RWPE2 (cell line): ENCODE data around the gene PLD5.

Source experiments
- ATAC-seq: fragments of 200-7000 bp; cut with Tn5 transposase; 3 replicates; pipeline ENCODE4 v1.9.1; 2021; ENCODE audit warnings: low read depth
- DNase-seq: peaks from one replicate; pipeline ENCODE4 v3.0.0-alpha.2; 2020; ENCODE audit warnings: low spot score
- H3K27ac ChIP-seq: fragments of 450-650 bp; 2 replicates; pipeline ENCODE4 v1.5.1; 2017; ENCODE audit warnings: mild to moderate bottlenecking; ENCODE audit not compliant: poor library complexity, severe bottlenecking
- H3K27me3 ChIP-seq: fragments of 250-450 bp; sonication (Bioruptor Pico); 2 replicates; pipeline ENCODE4 v1.5.1; 2021; ENCODE audit warnings: mild to moderate bottlenecking, moderate library complexity; ENCODE audit not compliant: insufficient read depth, poor library complexity, severe bottlenecking
- H3K36me3 ChIP-seq: fragments of 250-450 bp; sonication (Bioruptor Pico); 2 replicates; pipeline ENCODE4 v1.5.1; 2020; ENCODE audit warnings: low read depth, mild to moderate bottlenecking, moderate library complexity
- H3K4me1 ChIP-seq: fragments of 250-450 bp; sonication (Bioruptor Pico); 2 replicates; pipeline ENCODE4 v1.5.1; 2021; ENCODE audit warnings: mild to moderate bottlenecking, moderate library complexity; ENCODE audit not compliant: insufficient read depth, poor library complexity, severe bottlenecking
- H3K4me3 ChIP-seq: fragments of 250-450 bp; sonication (Bioruptor Pico); 2 replicates; pipeline ENCODE4 v1.5.1; 2021; ENCODE audit warnings: mild to moderate bottlenecking, moderate library complexity; ENCODE audit not compliant: severe bottlenecking
- H3K9me3 ChIP-seq: fragments of 250-450 bp; sonication (Bioruptor Pico); 2 replicates; pipeline ENCODE4 v1.5.1; 2021; ENCODE audit warnings: mild to moderate bottlenecking, moderate library complexity; ENCODE audit not compliant: severe bottlenecking
- CTCF ChIP-seq: fragments of 450-650 bp; IDR thresholded peaks from one replicate; pipeline ENCODE4 v1.5.1; 2017; ENCODE audit warnings: mild to moderate bottlenecking, moderate library complexity; ENCODE audit not compliant: poor library complexity, severe bottlenecking

The PLD5 gene

DNA sequence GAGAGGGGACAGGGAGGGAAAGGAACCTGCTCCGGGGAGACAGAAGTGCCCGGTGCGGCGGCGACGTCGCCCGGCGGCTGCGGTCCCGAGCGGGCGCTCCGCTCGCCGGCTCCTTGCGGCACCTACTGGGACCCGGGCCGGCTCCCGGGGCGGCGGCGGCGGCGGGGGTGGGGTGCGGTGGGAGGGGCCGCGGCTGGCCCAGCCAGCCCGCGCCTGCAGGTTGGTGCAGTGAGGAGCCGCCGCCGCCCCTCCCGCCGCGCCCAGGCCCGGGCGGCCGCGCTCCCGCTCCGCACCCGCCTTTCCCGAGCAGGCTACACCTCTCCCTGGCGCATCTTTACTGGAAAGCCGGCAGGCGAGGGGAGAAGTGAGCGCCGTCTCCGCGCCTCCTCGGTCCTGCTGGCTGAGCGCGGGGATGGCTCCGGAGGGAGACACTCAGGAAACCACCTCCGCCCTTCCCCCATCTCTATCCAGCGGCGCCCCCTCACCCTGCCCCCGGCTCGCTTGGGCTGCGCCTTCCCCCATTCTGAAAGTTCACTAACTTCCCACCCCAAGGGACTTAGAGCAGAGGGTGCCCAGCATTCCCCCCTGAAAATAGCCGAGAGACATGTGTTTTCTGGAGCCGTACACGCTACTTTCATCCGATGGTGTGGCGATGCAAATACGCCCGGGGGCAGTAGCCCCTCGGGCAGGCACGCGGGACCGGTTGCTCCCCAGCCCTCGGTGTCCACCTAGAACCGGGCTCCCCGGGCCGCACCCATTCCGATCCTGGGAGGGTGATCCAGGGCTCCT is at the start of gene PLD5:
Gene PLD5, minus strand, starts transcription at position 127 of the 789 bp plus-strand sequence.
- no peak within 1 kb of the TSS for H3K27ac ChIP-seq
- no peaks in the 10 kb centered on the region for H3K36me3 ChIP-seq
- H3K4me1 ChIP-seq, result no peaks in the 10 kb centered on the region
- ATAC-seq (peak; percentile 64), DNase-seq (no peak)
- no peak for TF ChIP-seq CTCF
- no peaks in the 10 kb centered on the region for H3K9me3 ChIP-seq
- H3K27me3 ChIP-seq, result no peaks in the 10 kb centered on the region
- H3K4me3 ChIP-seq, result peak within 1 kb of the TSS; percentile 40

- ATAC-seq, result peak; percentile 66
Measured at GRCh38 chr1:242569867-242570266, 45.4 kb upstream of the PLD5 start.

DNA sequence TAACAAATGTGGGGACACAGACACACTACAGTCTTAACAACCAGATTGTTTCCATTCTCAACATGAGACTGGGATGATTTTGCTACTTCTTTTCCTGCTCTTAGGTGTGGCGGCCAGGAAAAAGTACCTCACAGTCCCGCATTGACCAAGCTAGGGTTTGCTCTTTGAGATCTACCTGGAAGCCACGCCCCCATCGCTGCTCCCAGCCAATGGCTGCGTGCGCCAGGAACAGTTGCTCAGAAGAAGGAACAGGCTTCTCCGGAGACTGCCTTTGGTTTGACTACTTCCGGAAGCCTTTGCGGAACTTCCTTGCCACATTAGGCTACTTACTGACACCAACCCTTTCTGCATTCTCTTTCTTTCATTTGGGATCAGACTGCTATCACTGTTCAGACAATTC is 44.2 kb upstream of the PLD5 start:
- Histone ChIP-seq H3K27me3 (no peaks in the 10 kb centered on the region), H3K27ac (no peak overlapping the region), H3K36me3 (no peaks in the 10 kb centered on the region), H3K4me3 (no peak overlapping the region), H3K4me1 (no peaks in the 10 kb centered on the region), H3K9me3 (no peaks in the 10 kb centered on the region)
- no peak for TF ChIP-seq CTCF
- ATAC-seq (no peak), DNase-seq (no peak)

More at GRCh38 chr1:242569867-242570266, 45.4 kb upstream of the PLD5 start:
- Histone ChIP-seq H3K4me3 (no peak overlapping the region), H3K27me3 (no peaks in the 10 kb centered on the region), H3K27ac (no peak overlapping the region), H3K9me3 (no peaks in the 10 kb centered on the region), H3K4me1 (no peaks in the 10 kb centered on the region), H3K36me3 (no peaks in the 10 kb centered on the region)
- no peak for TF ChIP-seq CTCF
- no peak for DNase-seq

DNA sequence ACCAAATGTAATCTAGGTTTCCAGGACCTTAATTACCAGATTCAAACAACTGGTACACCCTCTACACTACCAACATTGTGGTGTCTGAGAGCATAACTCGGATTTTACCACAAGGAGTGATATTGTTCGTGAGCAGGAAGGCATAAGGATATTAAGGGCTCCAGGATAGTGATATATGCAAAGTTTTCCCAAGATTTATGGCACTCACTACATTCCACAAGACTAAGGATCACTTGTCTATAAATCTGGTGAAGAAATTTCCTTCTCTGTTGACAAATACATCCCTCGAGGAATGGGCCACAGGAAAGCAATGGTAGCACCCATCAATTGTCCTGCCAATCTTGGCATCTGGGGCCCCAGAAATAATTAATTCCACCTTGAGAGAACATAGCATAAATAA is 43.1 kb upstream of the PLD5 start:
- H3K4me1 ChIP-seq, result no peaks in the 10 kb centered on the region
- ATAC-seq (no peak), DNase-seq (no peak)
- no peak overlapping the region for H3K27ac ChIP-seq
- no peaks in the 10 kb centered on the region for H3K9me3 ChIP-seq
- H3K4me3 ChIP-seq, result no peak overlapping the region
- no peaks in the 10 kb centered on the region for H3K27me3 ChIP-seq
- H3K36me3 ChIP-seq, result no peaks in the 10 kb centered on the region
- TF ChIP-seq CTCF, result no peak

GRCh38 chr1:242556759-242557158 is 32.3 kb upstream of the PLD5 start:
- H3K36me3 ChIP-seq, result no peaks in the 10 kb centered on the region
- DNase-seq, result no peak
- ATAC-seq, result no peak

More at GRCh38 chr1:242556759-242557158, 32.3 kb upstream of the PLD5 start:
- Histone ChIP-seq H3K4me1 (no peaks in the 10 kb centered on the region), H3K4me3 (no peak overlapping the region), H3K27ac (no peak overlapping the region), H3K9me3 (no peaks in the 10 kb centered on the region), H3K27me3 (no peaks in the 10 kb centered on the region)
- TF ChIP-seq CTCF, result no peak
